ENCODE results near the gene GLI3.

DNA sequence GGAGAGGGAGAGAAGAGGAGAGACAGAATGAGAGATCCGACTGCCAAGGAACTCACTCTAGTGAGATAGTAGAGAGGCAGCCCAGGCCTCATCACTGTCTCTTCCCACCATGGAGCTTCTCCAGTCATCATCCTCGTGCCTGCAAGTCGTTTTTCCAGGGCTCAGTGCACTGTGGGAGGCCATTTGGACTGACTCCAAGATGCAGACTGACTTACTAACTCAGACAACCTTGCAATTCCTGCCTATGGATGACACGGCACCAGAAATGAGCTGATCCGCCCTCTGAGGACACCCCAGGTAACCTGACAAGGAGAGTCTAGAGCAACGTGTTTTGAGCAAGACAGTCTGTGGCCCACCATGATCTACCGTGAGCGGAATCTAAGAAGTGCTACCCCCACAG, 154.9 kb downstream of the GLI3 start:
- no peak for TF ChIP-seq ZNF274 (IDR thresholded peaks at IDR 0.05; ENCODE audit: low read depth, low read length)
- TF ChIP-seq YY1 (IDR thresholded peaks at IDR 0.05; ENCODE audit: insufficient read depth, insufficient read length): no peak
- no peak for TF ChIP-seq SUZ12 (IDR thresholded peaks at IDR 0.05; ENCODE audit: extremely low read depth, insufficient read depth, insufficient read length)
